Activated T-cell treated with anti-CD3 and anti-CD28 coated beads for 1 hour (primary cell): ENCODE measurements around the gene PTP4A1.

Experiments used
- DNase-seq: peaks from one replicate; pipeline ENCODE4 v3.0.0-alpha.2; 2020; ENCODE audit warnings: low read depth

The PTP4A1 gene

DNA sequence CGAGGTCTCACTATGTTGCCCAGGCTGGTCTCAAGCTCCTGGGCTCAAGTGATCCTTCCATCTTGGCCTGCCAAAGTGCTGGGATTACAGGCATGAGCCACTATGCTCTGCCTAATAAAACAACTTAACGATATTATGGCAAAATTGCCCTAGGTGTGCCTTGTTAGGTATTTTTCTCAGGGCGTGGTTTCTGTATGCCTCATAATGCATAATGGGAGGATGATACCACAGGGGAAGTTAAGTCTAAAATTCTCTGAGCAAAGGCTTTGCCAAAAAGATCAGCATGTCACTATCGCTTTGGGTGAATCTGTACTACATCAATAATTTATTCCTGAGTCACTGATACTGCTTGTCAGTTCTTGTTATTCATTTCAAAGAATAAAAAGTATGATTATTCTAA, 15.9 kb upstream of the PTP4A1 start:
- no peak for DNase-seq

DNA sequence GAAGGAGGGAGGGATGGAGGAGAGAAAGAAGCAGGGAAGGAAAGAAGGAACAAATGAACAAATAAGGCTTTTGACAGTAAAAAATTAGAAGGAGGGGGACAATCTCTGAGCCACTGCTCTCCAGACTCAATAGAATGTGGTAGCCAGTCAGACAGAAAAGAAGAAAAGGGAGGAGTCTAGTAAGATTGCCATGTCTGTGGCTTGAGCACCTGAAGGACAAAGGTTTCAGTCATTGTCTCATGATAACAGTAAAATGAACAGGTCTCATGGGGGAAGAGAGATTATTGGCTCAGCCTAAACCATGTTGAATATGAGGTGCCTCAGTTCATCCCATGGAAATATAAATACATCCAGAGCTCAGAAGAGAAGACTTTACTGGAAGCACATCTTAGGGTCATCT, 14.0 kb upstream of the PTP4A1 start:
- no peak for DNase-seq

DNA sequence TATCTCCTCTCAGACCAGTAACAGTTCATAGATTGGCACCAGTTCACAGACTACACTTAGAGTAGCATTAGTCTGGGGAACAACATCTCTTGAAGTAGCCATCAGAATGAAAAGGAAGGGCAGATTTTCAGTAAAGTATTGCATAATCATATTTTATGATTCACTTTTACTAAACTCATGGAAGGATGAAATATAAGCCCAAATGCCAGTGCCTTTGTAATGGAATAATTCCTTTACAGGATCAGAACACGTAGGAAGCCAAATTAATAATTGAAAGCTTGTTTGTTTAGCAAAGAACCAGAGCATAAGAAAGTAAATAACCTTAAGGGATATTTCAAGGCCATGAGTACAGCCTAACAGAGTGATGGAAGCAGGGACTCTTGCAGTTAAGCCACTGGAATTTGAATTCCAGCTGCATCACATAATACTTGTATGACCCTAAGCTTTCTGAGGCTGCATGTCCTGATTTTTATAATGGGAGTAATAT, 11.4 kb upstream of the PTP4A1 start:
- no peak for DNase-seq

DNA sequence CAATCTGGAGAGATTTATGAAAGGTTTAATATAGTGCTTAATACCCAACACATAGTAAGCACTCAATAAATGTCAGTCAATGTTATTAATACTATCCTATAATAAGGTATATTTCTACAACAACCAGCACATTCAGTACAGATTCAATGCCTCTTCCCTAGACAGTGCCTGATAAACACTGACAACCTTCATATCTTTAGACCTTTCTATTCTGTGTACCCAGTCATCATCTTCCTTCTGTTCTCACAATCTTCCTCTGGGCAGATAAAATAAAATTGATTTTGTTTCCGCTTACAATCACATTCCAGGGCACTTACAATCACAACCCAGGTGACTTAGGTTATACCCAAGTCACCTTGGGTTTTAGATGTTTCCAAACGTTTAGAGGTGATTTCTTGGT, 11.0 kb upstream of the PTP4A1 start:
- DNase-seq = no peak

DNA sequence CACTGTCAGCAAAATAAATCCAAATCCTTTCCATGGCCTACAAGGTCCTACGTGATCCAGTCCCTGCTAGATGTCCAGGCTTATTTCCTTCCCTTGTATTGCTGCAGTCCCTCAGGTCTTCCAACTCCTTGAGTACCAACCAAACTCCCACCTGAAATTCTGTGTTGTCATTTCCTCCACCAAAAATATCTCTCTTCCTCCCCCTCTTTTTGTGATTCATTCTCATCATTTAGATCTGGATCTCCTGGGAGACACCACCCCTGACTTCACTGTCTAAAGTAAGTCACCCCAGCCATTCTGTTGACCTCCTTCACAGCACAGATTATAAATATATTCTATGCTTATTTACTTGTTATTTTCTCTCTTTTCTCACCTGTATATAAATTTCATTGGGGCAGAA, 9.0 kb upstream of the PTP4A1 start:
- DNase-seq = no peak

DNA sequence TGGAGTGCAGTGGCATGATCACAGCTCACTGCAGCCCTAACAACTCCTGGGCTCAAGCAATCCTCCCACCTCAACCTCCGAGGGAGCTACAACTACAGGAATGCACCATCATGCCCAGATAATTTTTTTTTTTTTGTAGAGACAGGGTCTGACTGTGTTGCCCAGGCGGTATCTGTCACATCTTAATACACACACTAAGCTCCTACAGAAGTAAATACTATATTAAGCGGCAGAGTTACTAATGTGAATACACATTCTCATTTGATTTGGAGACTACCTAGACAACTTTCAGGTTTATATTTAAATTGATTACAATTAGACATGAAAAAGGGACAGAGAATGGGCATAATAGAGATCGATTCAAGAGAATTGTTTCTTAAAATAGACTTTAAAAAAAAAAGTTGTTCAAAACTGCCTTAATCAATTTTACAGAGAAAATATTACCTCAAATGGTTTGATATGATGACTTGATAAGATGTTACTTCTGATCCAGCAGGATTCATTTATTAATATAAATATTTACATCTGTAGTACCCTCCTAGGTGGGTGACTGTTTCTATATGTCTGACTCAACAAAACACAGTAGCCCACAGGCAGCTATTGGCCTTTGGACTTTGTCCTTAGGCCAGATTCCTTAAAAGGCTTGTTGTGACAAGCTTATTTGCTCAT, 7.1 kb upstream of the PTP4A1 start:
- DNase-seq = no peak

DNA sequence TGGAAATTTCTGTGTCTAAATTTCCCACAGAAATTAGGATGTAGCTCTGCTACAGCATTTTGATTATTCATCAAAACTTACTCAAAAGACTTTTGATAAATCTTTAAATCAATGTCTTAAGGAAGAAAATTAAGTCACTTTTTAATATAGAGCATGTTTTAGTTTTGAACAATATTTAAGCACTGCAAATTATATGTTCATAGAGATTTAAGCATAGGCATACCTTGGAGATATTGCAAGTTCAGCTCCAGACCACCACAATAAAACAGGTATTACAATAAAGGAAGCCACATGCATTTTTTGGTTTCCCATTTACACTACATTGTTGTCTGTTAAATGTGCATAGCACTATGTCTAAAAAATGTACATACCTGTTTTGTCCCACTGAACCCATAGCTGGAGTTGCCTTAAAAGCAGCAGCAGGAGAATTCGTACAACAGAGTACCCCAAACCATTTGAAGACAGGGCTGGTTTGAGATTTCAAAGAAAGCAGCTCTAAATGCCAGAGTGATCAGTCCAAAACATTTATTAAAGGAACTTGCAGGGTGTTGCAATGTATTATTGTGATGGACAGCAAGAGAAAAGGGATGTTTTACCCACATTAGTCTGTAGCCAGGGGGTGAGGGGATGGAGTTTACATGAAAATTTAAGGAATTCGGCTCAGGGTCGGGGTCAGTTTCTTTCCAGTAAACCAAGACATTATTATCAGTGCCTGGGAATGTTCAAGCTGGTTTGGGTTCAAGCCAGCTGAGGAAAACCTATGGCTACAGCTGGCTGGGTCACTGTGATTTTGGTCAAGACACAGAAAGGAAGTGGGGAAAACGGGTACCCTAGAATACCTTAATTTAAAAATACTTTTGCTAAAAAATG, 6.3 kb upstream of the PTP4A1 start:
- DNase-seq = no peak

DNA sequence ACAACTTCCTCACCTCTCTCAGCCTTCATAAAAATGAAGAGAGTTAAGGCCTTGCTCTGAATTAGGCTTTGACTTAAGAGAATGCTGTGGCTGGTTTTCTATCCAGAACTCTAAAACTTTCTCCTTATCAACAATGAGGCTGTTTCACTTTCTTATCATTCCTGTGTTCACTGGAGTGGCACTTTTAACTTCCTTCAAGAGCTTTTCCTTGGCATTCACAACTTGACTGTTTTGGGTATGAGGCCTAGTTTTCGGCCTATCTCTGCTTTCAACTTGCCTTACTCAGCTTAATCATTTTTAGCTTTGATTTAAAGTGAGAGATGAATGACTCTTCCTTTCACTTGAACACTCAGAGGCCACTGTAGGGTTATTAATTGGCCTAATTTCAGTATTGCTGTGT, 4.3 kb upstream of the PTP4A1 start:
- no peak for DNase-seq

DNA sequence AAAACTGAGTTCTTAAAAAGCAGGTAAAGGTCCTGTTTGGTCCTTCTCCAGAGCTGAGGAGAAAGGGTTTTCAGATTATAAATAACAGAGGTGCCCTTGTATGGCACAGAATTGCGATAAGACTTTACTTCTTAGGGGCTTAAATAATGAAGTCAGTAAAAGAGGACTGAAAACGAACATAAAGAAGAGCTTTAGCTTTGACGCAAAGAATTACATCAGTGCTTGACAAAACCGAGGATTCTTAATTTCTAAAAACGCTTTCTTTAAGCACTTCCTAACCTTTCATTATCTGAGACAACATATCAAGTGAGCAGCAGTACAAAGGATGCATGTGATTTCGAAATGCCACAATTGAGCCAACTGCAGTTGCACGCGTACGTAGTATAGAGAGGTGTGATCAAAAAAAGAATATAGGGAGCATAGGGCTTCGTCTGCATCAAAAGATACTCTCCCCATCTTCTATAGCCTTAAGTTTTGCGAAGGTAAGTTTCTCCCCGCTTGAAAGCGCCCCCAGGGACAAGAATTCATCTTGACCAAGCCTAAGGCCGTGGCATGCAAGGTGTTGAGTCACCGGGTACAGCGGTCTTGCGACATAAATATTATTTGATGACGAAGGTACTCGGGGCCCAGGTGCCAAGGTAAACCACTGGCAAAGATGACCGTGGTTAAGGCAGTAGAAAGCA, 778 bp upstream of the PTP4A1 start:
- DNase-seq = no peak

DNA sequence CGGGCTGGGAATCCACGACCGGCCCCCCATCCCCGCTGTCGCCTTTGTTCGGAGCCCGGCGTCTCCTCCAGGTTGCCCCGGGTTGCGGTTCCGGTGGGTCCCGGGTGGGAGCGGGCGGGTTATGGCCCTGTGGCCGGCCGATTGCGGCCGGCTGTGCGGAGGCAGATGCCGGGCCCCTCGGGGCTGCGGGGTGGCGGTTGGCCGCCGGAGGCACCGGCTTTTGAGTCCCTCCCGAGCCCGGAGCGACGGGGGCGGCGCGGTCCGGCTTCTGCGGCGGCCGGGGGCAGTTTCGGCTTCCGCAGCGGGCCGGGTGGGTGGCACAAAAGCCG, 431 bp downstream of the PTP4A1 start:
- DNase-seq = no peak

DNA sequence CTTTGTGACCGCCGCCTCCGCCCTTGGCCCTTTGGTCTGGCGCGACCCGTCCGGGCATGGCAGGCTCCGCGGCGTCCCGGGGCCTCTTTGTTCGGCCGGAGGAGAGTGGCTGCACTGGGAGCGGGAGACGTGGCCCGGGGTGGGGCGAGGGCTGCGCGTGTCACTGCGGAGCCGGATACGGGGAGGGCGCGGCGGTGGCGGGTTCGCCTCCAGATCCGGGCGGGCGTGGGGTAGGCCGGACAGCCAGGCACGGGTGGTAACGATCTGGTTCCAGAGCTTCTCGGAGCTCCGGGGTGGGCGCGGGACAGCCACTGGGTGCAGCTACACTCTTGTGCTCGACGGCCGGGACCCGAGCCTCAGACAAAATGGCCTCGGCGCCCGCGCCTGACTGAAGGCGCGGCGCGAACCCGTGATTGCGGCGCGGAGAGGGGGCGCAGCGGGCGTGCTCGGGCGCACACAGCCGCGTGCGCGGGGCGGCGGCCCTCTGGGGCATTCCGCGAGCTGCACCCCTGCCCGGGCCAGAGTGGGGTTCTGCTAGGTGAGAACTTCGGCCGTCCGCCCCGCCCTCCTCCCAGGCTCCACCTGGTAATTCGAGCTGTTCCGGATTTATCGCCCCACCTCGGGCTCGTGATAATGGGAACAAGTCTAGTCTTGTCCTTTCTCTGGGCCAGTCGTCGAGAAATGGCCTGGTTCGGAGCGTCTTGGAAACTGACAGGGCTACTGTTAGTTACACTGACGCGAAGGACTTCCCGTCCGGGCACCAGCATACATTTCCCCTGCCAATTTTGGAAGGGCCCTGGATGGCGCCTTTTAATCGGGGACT, 1.0 kb downstream of the PTP4A1 start:
- peak; percentile 46 for DNase-seq

DNA sequence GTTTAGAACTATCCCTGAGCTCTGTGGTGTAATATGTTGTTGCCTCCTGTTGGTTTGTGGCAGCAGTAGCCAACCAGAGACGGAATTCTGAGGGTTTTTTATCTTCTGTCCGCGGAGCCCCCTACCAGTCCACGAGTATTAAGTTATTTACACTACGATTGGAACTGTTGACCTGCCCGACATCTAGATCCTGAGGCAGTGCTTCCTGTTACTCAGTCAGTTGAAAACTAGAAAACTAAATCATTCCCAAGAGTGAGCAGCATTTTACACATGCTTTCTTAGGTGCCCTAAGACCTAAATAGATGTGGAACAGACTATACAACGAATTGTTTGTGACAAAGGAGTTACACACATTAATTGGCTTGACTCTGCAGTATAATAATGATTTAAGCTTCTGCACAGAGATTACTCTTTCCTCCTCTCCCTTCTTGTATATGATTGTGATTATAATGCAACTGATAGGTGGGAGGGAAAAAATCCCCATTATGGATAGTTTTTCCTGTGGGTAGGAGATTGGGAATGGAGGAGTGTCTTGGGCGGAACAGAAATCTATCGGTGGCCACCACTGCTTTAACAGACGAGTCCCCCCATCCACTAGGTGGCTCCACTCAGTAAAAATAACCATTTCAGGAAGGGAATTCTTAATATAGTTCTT, 1.7 kb downstream of the PTP4A1 start:
- peak; percentile 14 for DNase-seq

DNA sequence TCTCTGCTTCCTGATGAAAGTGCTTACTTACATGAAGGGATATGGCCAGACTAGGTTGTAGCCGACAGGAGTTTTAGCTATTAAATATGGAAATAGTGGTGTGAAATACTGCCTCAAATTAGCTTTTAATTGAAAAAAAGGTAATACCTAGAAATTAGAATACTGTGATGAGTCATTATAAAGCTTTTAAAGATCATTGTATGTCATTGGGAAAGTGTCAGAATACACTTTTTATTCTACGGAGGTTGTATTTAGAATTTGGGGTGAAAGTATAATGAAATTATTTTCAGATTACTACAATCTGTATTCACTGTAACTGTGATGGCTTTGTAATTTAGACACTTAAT, 2.2 kb downstream of the PTP4A1 start:
- no peak for DNase-seq

DNA sequence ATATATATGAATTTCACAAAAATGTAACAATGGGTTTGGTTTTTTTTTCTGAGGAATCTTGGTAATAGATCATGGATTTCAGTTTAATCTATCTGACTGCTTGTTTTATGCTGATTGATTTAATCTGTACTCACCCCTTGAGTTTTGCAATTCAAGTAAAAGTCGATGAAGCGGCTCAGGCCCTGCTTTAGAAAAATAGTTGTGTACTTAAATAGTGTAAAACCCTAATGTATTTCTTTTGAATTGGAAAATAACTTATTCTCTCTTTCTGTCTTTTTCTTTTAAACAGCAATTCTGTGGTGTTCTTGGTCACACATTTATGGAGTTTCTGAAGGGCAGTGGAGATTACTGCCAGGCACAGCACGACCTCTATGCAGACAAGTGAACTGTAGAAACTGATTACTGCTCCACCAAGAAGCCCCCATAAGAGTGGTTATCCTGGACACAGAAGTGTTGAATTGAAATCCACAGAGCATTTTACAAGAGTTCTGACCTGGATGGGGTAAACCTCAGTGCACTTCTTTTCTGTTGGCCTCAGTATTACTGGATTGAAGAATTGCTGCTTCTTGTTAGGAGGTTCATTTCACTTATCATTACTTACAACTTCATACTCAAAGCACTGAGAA, 4.0 kb downstream of the PTP4A1 start:
- DNase-seq = no peak

DNA sequence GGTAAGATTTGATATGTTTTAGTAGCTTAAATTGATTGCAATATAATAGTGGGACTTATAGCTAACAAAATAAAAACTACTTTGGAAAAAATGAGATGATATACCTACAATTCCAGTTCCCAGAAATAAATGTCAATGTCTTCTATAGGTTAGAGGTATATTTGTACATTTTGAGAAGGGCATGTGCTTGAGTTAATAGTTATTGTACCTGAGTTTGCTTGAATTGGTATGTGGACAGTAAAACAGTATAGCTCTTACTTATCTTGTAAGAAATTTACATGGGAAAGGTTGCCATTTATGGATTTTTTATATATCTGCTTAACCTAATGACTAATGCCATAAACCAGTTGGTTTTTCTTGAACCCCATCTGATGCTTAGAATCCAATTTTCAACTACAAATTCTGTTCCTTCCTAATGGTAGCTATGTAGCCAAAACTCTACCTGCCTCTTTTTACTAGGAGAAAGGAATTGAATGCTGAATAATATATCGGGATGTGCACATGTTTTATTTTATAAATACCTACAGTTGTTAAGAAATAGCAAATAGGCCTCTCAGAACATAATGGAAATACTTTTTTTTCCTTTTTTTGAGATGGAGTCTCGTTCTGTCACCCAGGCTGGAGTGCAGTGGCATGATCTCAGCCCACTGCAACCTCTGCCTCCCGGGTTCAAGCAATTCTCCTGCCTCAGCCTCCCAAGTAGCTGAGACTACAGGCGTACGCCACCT, 4.9 kb downstream of the PTP4A1 start:
- DNase-seq = no peak

DNA sequence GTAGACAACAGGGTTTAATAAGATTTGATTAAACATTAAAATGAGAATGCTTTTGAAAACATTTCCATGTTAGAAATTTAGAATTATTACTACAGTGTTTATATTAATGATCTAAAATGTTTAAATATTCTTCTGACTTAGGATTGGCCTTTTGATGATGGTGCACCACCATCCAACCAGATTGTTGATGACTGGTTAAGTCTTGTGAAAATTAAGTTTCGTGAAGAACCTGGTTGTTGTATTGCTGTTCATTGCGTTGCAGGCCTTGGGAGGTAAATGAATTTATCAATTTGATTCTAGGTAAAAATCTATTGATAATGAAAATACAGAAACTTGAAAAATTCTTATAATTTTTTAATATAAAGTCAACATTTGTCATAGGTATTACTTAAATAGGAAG, 6.5 kb downstream of the PTP4A1 start:
- DNase-seq = no peak

DNA sequence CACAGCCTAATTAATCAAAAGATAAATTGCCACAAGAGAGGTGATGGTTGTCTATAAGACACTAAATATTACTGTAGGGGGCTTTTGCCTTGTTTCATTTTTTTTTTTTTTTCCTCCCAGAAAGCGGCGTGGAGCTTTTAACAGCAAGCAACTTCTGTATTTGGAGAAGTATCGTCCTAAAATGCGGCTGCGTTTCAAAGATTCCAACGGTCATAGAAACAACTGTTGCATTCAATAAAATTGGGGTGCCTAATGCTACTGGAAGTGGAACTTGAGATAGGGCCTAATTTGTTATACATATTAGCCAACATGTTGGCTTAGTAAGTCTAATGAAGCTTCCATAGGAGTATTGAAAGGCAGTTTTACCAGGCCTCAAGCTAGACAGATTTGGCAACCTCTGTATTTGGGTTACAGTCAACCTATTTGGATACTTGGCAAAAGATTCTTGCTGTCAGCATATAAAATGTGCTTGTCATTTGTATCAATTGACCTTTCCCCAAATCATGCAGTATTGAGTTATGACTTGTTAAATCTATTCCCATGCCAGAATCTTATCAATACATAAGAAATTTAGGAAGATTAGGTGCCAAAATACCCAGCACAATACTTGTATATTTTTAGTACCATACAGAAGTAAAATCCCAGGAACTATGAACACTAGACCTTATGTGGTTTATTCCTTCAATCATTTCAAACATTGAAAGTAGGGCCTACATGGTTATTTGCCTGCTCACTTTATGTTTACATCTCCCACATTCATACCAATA, 7.8 kb downstream of the PTP4A1 start:
- DNase-seq = no peak

DNA sequence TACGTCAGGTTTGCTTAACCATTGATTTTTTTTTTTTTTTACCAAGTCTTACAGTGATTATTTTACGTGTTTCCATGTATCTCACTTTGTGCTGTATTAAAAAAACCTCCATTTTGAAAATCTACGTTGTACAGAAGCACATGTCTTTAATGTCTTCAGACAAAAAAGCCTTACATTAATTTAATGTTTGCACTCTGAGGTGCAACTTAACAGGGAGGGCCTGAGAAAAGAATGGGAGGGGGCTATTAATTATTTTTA, 8.4 kb downstream of the PTP4A1 start:
- DNase-seq = no peak

DNA sequence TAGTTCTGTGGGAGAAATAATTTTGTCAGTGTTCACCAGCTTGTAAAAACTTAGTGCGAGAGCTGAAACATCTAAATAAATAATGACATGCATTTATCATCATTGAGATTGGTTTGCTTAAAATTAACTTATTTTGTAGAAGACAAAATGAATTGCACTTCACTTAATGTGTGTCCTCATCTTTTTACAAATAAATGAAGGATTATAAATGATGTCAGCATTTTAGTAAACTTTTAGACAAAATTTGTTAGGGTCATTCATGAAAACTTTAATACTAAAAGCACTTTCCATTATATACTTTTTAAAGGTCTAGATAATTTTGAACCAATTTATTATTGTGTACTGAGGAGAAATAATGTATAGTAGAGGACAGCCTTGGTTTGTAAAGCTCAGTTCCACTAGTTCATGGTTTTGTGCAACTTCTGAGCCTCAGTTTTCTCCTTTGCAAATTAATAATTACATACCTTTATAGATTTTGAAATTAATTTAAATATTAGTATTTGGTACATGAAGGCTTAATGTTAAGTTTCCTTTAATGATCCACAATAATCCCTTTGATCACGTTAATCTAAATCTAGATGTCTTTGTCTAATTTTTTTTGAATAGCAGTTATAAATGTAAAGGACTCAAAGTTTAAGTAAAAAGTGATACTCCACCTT, 9.2 kb downstream of the PTP4A1 start:
- no peak for DNase-seq
